ENCODE results near the gene RUFY4.

Gene RUFY4

GRCh38 chr2:218065239-218066006, 3.6 kb upstream of the RUFY4 start:
- no peak for DNase-seq

GRCh38 chr2:218066926-218067515, 2.0 kb upstream of the RUFY4 start:
- DNase-seq = no peak

GRCh38 chr2:218067523-218067922, 1.5 kb upstream of the RUFY4 start:
- DNase-seq = no peak

GRCh38 chr2:218069606-218070300, 700 bp downstream of the RUFY4 start:
- DNase-seq = no peak

GRCh38 chr2:218070587-218070986, 1.5 kb downstream of the RUFY4 start:
- DNase-seq = no peak

- no peak for DNase-seq
These were observed 2.3 kb downstream of the RUFY4 start for GRCh38 chr2:218071218-218071937.

- DNase-seq = no peak
These were observed 2.9 kb downstream of the RUFY4 start for GRCh38 chr2:218072002-218072401.

- no peak for DNase-seq
These were observed 3.5 kb downstream of the RUFY4 start for GRCh38 chr2:218072478-218073024.

- no peak for DNase-seq
These were observed 4.1 kb downstream of the RUFY4 start for GRCh38 chr2:218073185-218073584.

GRCh38 chr2:218074031-218074430, 5.0 kb downstream of the RUFY4 start:
- no peak for DNase-seq

- DNase-seq = no peak
These were observed 7.1 kb downstream of the RUFY4 start for GRCh38 chr2:218075975-218076811.

- DNase-seq = no peak
These were observed 8.6 kb downstream of the RUFY4 start for GRCh38 chr2:218077464-218078216.

GRCh38 chr2:218079943-218080913, 11.2 kb downstream of the RUFY4 start:
- DNase-seq = no peak

- DNase-seq = no peak
These were observed 12.0 kb downstream of the RUFY4 start for GRCh38 chr2:218081063-218081462.

GRCh38 chr2:218081695-218082094, 12.6 kb downstream of the RUFY4 start:
- no peak for DNase-seq

GRCh38 chr2:218082586-218083351, 13.7 kb downstream of the RUFY4 start:
- DNase-seq = no peak

GRCh38 chr2:218083352-218083676, 14.3 kb downstream of the RUFY4 start:
- no peak for DNase-seq

- DNase-seq = no peak
These were observed 17.4 kb downstream of the RUFY4 start for GRCh38 chr2:218086478-218086877.

GRCh38 chr2:218089259-218089658, 20.2 kb downstream of the RUFY4 start:
- DNase-seq = no peak
